Glomerular visceral epithelial cell (primary cell): ENCODE measurements around the gene C12orf57.

ENCODE experiments used
- DNase-seq: peaks from one replicate; pipeline ENCODE4 v3.0.0-alpha.2; 2016; ENCODE audit errors: extremely low spot score

The C12orf57 gene

GRCh38 chr12:6937481-6938352 is 6.1 kb upstream of the C12orf57 start:
- DNase-seq = peak; percentile 91

DNA sequence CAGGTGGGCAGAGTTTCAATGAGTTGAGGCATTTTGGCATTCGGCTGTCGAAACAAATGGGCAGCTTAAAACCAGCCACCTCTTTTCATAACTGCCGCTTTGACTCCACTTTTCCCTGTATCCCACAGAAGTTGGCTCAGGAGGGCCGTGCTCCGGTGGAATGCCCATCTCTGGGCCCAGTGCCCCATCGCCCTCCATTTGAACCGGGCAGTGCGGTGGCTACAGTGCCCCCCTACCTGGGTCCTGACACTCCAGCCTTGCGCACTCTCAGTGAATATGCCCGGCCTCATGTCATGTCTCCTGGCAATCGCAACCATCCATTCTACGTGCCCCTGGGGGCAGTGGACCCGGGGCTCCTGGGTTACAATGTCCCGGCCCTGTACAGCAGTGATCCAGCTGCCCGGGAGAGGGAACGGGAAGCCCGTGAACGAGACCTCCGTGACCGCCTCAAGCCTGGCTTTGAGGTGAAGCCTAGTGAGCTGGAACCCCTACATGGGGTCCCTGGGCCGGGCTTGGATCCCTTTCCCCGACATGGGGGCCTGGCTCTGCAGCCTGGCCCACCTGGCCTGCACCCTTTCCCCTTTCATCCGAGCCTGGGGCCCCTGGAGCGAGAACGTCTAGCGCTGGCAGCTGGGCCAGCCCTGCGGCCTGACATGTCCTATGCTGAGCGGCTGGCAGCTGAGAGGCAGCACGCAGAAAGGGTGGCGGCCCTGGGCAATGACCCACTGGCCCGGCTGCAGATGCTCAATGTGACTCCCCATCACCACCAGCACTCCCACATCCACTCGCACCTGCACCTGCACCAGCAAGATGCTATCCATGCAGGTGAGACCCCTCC is 5.2 kb upstream of the C12orf57 start:
- no peak for DNase-seq

DNA sequence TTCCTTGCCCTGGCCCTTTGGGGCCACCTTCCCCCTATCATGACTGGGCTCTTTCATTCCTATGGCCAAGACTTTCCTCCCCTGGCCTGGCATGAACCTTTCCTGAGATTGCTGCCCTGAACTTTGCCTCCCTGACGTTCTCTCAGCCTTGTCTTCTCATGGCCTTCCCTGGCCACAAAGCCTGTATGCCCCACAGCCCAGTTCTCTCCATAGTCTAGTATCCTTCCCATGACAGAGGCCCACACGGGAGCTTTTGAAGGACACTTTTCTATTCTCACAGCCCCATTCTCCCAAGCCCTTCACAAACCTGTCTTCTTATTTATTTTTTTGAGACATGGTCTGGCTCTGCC is 4.7 kb upstream of the C12orf57 start:
- DNase-seq = no peak

DNA sequence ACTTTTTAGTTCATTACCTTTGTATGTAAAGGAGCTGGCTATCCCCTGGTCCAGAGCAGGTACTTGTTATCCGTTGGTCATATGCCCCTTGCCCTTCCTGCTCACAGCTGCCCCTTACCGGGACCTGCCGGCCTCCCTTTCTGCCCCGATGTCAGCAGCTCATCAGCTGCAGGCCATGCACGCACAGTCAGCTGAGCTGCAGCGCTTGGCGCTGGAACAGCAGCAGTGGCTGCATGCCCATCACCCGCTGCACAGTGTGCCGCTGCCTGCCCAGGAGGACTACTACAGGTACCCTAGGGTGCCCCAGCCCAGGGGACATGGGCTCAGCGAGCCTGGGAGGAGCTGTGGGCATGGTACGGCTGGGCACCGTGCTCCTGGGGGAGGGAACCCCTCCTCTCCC is 2.6 kb upstream of the C12orf57 start:
- DNase-seq = no peak

DNA sequence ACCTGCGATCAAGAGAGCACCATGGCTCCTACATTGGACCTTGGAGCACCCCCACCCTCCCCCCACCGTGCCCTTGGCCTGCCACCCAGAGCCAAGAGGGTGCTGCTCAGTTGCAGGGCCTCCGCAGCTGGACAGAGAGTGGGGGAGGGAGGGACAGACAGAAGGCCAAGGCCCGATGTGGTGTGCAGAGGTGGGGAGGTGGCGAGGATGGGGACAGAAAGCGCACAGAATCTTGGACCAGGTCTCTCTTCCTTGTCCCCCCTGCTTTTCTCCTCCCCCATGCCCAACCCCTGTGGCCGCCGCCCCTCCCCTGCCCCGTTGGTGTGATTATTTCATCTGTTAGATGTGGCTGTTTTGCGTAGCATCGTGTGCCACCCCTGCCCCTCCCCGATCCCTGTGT is 2.0 kb upstream of the C12orf57 start:
- no peak for DNase-seq

GRCh38 chr12:6942331-6942665 is 1.5 kb upstream of the C12orf57 start:
- DNase-seq = peak; percentile 35

DNA sequence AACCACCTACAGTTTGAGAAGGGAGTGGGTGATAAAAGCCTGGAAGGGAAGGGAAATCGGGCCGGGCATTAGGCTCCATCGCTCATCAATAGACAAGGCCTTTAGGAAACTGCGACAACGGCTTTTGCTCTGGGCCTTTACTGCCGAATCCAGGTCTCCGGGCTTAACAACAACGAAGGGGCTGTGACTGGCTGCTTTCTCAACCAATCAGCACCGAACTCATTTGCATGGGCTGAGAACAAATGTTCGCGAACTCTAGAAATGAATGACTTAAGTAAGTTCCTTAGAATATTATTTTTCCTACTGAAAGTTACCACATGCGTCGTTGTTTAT is 467 bp upstream of the C12orf57 start:
- peak; percentile 86 for DNase-seq

DNA sequence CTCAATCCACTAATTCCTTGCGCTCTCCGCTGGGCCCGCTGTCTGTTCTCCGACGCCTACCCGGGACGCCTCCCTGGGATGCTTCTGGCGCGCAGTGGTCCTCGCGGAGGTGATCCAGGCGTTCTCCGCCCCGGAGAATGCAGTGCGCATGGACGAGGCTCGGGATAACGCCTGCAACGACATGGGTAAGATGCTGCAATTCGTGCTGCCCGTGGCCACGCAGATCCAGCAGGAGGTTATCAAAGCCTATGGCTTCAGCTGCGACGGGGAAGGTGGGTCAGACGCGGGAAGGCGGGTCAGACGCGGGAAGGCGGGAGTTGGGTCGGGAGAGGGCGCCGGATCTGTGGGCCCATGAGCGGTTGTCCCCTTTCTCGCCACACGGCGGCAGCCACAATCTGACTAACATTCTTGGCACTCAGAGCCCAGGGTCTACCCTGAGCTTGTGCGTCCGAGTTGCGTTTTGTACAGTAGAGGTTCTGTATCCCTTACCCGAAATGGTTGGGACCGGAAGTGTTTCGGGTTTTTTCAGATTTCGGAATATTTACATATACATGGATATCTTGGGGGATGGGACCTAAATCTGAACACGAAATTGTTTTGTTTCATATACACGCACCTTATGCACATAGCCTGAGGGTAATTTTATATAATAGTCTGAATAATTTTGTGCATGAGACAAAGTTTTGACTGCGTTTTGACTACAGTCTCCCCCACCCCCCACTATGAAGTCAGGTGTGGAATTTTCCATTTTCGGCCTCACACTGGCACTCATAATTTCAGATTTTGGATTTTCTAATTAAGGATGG is 762 bp downstream of the C12orf57 start:
- peak; percentile 93 for DNase-seq

- no peak for DNase-seq
These were observed 1.8 kb downstream of the C12orf57 start for GRCh38 chr12:6945613-6946012.

GRCh38 chr12:6946033-6946919 is 2.5 kb downstream of the C12orf57 start:
- peak; percentile 94 for DNase-seq

DNA sequence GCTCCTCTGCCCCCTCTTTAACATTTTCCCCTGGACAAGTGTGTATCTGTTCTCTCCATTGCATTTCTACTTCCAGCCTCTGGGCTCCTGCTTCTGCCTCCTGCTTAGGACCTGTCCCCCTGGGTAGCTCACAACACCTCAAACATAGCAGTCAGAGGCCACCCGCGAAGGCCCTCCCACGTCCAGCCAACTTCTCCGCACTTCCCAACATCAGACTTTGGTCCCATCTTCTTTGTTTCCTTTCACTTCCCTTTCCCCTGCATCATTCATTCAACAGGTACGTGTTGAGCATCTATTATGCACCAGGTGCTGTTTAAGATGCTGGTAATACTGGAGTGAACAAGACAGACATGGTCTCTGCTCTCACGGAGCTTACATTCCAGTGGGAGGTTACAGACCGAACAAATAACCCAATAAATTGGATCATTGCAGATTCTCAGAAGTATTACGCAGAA is 3.1 kb downstream of the C12orf57 start:
- DNase-seq = no peak

DNA sequence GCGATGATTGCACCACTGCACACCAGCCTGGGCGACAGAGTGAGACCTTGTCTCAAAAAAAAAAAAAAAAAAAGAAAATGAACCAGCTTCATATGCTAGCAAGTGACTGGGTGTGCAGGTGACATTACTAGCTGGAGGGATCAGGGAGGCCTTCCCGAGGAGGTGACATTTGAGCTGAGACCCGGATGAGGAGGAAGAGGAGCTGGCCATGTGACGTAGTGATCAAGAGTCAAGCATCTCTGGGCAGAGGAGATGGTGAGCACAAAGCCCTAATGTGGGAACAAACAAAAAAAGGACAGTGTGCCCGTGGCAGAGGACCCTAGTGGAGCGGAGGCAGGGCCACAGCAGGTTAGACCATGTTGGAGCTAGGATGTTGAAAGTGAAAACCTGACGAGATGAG is 3.8 kb downstream of the C12orf57 start:
- no peak for DNase-seq

DNA sequence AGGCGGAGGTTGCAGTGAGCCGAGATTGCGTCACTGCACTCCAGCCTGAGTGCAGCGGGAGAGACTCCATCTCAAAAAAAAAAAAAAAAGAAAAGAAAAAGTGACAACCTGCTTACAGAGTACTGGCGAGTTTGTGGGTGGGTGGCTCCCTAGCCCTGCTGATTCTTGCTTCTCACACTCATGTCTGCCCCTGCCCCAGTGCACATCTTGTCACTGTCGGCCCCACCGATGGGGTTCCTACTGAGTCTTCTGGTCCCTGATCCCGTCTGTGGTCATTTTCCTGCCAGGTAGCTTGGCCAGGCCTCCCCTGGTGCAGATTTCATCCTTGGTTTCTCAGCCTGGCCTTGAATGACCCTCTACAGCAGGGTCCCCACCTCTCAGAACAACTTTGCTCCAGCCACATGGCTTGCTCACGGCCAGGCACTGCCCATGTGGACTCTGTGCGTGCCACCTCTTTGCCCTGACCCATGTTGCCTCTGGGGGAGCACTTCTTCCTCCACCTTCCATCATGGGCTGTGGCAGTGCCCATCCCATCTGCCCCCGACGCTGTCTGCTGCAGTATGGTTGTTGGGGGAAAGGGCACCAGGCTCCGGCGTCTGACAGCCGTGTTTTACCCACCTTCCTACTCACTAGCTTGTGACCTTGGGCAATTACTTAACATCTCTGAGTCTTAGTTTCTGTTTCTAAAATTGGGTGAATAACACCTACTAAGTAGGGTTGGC is 5.2 kb downstream of the C12orf57 start:
- DNase-seq = no peak

DNA sequence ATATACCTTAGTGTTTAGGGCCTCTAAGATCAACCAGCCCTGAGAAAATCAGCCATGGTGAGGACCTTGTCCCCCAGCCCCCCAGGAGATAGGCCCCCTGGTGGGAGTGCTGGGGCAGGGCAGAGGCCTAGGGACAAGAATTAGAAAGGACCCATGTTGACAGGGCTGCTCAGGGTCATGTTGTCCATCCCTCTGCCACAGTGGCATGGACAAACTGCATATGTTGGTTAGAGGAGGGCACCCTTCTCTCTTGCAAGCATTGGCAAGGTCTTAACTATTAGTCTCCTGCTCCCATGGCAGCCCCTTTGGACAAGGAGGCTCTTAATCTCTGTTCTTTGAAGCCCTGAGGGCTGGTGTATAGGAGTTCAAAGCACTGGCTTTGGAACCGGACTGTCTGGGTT is 6.6 kb downstream of the C12orf57 start:
- DNase-seq = no peak

GRCh38 chr12:6950811-6951540 is 7.2 kb downstream of the C12orf57 start, which contains the start of gene PTPN6:
TSS of gene PTPN6 (plus strand) at chr12:6951356. CDS start at chr12:6951513, 157 bp downstream.
- no peak for DNase-seq

- no peak for DNase-seq
These were observed 7.8 kb downstream of the C12orf57 start for GRCh38 chr12:6951551-6952120.

DNA sequence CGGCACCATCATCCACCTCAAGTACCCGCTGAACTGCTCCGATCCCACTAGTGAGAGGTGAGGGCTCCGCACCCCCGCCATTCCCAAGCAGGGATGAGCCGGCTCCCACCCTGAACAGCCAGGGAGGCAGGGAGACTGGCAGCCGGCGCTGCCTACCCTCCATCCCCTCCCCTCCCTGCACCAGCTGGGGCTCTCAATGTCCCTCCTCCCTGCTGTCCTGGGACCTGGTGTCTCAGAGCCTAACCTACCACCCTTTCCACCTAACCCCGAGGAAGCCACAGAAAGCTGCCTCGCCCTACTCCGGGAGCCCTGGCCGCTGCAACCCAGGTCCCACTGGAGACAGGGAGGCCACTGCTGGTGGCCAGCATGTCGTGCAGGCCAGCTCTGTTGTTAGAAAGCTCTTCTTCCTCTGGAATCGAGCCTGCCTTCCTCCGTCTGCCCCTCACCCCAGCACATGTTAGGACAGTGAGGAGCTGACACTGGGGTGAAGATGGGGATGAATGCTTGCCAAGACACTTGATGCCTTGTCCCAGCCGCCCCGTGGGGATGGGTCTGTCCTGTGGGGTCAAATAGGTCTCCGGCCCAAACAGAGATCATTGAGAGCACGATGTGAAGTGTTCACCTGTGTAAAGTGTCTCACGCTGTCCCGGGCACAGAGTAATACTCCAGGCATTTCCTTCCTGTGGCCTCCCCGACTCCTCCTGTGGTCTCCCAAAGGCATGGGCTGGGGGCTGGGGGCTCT is 8.5 kb downstream of the C12orf57 start:
- no peak for DNase-seq

- no peak for DNase-seq
These were observed 9.1 kb downstream of the C12orf57 start for GRCh38 chr12:6952863-6953441.
